ENCODE data around the gene KIAA1328.

KIAA1328 gene

DNA sequence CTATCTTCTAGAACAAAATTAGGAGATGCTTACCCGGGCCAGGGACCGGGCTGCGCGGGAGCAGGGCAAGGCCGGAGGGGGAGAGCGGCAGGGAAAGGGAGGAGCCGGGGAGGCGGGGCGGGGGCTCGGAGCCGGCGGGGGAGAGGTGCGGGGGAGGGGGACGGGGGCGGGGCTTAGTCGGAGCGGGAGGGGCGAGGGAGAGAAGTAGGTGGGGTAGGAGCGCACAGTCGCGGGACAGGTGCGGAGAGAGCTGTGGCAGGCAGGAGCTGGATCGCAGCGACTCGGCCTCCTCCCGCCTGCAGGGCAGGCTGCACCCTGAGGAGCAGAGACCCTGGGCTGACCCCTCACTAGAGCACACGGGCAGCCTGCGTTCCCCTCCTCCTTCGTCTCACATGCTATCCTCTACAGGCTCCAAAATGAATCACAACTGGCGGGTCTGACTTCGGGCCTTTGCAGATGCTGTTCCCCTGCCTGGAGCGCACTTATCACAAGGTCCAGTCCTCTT lies 446.4 kb downstream of the KIAA1328 start:
- DNase-seq (ENCODE audit: extremely low read depth, low read depth) = no peak
- TF ChIP-seq, protein P1, sequence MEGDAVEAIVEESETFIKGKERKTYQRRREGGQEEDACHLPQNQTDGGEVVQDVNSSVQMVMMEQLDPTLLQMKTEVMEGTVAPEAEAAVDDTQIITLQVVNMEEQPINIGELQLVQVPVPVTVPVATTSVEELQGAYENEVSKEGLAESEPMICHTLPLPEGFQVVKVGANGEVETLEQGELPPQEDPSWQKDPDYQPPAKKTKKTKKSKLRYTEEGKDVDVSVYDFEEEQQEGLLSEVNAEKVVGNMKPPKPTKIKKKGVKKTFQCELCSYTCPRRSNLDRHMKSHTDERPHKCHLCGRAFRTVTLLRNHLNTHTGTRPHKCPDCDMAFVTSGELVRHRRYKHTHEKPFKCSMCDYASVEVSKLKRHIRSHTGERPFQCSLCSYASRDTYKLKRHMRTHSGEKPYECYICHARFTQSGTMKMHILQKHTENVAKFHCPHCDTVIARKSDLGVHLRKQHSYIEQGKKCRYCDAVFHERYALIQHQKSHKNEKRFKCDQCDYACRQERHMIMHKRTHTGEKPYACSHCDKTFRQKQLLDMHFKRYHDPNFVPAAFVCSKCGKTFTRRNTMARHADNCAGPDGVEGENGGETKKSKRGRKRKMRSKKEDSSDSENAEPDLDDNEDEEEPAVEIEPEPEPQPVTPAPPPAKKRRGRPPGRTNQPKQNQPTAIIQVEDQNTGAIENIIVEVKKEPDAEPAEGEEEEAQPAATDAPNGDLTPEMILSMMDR (IDR thresholded peaks at IDR 0.05; ENCODE audit: low read depth, low read length, missing control alignments) = no peak
- H3K4me3 ChIP-seq (replicated peaks; ENCODE audit: low read depth, low read length) = no peak overlapping the region

DNA sequence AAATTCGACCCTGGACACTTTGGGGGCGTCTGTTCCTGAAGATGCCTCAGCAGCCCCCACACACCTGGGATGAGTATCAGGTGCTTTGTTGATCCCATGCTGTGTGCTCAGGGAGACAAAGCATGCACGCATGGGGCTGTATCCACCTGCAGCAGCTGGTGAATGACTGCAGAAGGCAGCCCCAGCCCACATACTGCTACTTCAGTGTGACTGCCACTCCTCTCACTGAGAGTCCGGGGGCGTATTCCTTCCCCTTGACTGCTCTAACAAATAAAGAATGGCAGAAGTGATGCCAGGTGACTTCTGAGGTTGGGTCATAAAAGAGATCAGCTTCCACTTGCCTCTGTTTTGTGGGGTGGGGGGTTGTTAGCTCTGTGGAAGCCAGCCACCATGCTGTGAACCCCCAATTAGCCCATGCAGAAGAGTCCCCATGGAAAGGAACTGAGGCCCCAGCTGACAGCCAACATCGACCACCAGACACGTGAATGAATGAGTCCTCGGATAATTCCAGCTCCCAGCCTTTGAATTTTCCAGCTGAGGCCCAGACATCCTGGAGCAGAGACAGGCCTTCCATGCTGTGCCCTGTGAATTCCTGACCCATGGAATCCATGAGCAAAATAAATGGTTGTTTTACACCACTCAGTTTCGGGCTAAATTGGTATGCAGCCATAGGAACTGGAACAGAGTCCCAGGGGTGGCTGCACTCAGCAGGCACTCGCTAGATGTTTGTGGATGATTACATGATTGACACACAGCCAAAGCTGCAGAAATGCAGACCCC lies 447.4 kb downstream of the KIAA1328 start:
- TF ChIP-seq, protein P1 (IDR thresholded peaks at IDR 0.05; ENCODE audit: low read depth, low read length, missing control alignments) = no peak
- no peak for DNase-seq (ENCODE audit: extremely low read depth, low read depth)
- no peak overlapping the region for H3K4me3 ChIP-seq (replicated peaks; ENCODE audit: low read depth, low read length)

DNA sequence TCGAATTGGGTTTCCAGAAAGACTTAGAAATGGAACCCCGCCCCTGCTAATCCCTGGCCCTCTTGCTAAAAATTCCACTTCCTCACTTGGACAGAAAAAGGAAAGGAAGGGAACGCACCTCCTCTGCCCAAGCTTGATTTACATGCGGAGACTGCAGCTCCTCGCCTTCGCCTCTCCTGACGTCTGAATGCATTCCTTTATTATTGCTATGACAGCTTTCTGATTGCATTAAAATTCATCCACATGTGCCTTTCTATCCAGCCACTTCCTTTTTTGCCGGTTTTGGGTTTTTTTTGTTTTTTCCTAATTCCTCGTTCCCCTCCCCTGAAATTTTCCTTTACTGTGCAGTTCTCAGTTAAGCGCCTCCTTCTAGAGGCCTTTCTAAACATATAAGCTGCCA lies 448.9 kb downstream of the KIAA1328 start:
- H3K4me3 ChIP-seq (replicated peaks; ENCODE audit: low read depth, low read length) = no peak overlapping the region
- no peak for DNase-seq (ENCODE audit: extremely low read depth, low read depth)

More for the DNA sequence above, 448.9 kb downstream of the KIAA1328 start:
- TF ChIP-seq, protein P1 (IDR thresholded peaks at IDR 0.05; ENCODE audit: low read depth, low read length, missing control alignments) = no peak

All from HFF-Myc (cell line).